NCI-H1436 treated with DMSO at 0.1 percent for 48 hours (cell line): ENCODE measurements around the gene JAZF1.
"Not testable (repeated sequence)": the region's sequence is repeated elsewhere in the genome, so short reads cannot be mapped to it uniquely, and the experiment has no call there.

Source experiments
- DNase-seq: peaks from one replicate; lab custom pipeline; 2025; lab: John Stamatoyannopoulos, UW

Gene JAZF1

DNA sequence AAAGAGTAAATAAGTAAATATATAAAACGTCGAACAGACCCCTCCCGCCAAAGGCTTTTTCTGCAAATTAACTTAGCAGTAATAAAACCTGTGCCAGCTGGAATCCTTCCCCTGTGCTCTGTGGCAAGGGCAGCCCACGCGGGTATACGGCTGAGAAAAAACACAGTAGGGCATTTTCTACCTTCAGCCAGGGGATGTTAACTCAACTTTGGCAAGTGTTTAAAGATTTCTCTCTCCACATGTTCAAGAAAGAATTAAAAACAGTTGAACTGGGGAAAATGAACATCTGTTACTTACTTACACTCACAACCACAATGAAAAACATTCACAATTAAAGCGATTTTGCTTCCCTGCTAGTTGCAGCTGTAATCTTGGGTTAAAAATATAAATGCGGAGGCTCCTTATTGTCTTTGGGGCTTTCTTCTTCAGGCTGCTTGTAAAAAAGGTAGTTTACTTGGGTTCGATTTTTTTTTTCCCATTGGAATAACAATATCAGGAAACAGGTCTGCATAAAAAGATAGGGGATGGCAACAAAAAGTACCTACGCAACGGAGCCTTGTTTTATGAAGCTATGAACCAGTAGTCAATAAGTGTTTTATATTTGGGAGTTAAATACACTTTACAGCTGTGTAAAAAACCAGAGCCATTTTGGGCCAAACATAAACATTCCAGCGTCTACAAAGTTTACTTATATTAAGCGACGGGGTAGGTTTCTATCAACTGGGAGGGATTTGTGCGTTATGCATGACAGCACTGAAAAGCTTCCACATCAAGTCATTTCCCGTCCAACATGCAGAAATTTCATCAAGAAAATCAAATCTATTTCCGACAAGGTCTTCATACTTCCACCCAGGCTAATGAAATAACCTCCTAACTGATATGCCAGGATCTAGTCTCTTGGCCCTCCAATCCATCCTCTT lies 308.0 kb downstream of the JAZF1 start:
- no peak for DNase-seq

GRCh38 chr7:27871866-27872265 lies 308.7 kb downstream of the JAZF1 start:
- DNase-seq = no peak

DNA sequence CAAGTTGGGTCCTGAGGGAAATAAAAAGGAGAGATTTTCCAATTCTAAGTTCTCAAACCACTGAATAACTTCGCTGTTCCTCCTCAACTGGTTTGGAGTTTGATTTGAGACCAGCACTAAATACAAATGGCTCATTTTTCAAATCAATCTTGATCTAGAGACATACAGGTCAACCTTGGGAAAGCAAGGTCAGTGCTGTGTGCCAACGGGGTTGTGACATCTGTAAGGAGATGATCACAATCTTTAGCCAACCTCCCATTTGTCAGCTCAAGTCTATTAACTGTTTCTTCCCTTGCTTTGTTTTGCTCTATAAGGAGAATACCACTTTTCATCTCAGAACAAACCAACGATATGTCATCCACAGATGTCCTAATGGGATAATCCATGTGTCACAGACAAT lies 309.5 kb downstream of the JAZF1 start:
- no peak for DNase-seq

- no peak for DNase-seq
These were observed 310.0 kb downstream of the JAZF1 start for GRCh38 chr7:27870595-27870994.

- no peak for DNase-seq
These were observed 311.5 kb downstream of the JAZF1 start for GRCh38 chr7:27869056-27869455.

GRCh38 chr7:27868131-27868550 lies 312.5 kb downstream of the JAZF1 start:
- no peak for DNase-seq

- DNase-seq = no peak
These were observed 313.5 kb downstream of the JAZF1 start for GRCh38 chr7:27866828-27867672.

DNA sequence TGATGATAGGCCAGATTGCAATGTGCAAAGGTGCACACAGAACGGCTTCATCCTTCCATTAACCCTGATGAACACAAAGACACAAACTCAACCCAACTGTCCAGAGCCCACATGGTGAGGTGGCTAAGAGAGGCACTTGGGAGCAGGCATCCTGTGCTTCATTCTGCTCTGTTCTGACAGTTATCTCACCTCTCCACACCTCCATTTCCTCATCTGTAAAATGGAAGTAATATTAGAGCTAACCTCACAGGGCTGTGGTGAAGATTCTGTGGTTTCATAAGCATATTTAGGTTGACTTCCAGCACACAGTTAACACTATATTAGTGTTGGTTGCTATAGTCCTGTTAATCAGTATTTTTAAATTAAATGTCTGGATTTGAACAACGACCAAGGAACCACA lies 314.3 kb downstream of the JAZF1 start:
- no peak for DNase-seq

GRCh38 chr7:27863880-27864279 lies 316.7 kb downstream of the JAZF1 start:
- no peak for DNase-seq

GRCh38 chr7:27861747-27862146 lies 318.8 kb downstream of the JAZF1 start:
- DNase-seq = no peak

DNA sequence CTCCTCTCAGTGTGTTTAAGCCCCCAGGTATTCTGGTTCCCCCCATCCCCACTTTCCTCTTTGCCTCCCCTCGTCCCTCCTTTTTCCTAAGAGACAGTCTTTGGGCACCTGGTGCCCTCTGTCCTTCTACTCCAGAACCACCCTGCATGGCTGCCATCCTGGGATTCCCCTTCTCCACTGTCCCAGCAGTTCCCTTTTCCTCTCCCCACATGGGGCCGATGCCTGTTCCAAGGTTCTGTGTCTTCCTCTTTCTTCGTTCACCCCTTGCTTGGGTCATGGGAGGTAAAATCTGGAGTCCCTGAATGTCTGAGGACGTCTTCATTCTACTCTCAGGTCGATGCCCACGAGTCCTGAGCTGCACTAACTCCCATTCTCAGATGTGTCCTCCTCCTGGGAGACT lies 319.8 kb downstream of the JAZF1 start:
- no peak for DNase-seq

- not testable (repeated sequence) for DNase-seq
These were observed 323.7 kb downstream of the JAZF1 start for GRCh38 chr7:27856703-27857485.

DNA sequence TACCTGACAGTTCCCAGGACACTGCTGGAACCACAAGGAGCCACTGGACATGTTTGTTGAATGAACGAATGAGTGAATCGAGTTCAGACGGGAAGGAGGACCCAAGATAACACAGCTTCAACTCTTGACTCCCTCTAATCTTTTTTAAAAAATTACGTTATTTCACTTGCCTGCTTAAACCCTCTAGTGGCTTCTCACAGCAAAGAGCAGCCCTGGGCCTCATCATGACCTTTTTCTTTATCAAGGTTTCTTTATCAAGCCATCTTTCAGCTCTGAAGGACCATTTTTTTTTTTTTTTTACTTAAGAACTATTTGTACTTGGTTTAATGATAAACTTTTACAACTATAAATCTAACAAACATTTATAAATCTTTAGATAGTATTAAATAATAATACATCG lies 330.1 kb downstream of the JAZF1 start:
- DNase-seq = no peak

GRCh38 chr7:27846388-27846787 lies 334.2 kb downstream of the JAZF1 start:
- DNase-seq = no peak

GRCh38 chr7:27843584-27844305 lies 336.9 kb downstream of the JAZF1 start:
- no peak for DNase-seq

DNA sequence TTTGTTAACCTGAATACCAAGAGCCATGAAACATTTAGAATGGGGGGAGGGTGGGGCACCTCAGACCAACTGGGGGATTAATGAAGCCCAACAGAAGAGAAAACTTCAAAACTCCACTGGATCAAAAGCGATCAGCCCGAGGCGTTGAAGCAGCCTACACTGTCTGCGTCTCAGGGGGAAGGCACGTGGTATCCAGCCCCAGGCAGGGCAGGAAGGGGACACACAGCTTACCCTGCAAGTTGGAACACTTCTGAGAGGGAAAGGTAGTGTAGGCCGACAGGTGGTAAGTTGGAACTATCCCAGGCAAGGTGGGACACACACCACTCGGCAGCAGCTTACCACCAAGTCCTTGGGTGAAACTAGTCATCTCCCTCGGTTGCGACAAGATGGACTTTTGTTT lies 337.7 kb downstream of the JAZF1 start:
- DNase-seq = no peak

DNA sequence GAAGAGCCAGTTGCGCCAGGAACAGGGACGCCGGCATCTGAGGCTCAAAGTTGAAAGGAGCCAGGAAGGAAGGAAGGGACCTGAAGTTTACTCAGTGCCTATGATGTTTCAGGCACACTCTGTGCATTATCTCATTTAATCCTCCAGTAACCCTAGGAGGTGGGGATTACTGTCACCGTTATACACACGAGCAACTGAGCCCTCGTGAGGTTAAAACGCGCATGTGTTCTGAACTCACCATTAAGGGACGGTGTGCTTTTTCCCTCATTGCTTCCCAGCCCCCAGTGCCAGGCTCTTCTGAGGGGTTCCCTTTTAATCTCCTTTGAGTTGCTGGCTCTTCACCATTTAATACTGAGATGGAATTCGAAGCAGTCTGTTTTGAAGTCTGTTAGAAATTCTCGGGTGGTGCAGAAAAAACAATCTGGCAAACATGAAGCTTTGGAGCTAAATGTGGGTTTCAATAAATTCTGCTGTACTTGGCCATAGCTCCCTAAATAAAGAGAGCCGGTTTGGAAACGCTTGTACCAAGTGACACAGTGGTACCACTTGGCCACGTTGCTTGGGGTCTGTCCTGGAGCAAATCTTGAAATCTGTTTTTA lies 338.4 kb downstream of the JAZF1 start:
- no peak for DNase-seq

DNA sequence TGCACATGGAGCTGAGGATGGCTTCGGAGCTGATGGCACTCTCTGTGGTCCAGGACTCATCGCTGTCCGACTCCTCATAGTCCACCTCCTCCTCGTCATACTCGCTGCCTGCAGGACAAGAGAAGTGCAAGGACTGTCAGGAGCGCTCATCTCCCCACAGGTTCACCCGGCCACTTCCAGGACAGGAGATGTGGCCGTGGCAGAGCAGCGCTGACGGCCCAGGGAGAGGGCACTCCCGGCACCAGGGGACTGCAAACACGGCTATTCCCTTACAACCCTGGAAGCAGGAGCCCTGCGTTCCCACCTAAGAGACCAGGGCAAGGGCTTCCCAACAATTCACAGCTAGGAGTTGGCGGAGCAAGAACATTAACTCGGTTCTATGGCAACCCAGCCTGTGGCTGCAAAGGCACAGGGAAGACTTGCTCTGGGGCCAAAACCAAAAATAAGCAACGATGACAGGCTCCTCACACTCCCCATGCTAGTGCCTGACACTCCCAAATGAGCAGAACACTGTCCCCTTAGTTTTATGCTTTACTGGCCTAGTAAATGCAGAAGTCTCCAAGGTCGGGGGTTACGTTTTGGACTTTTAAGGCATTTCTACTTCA lies 339.7 kb downstream of the JAZF1 start:
- DNase-seq = no peak

DNA sequence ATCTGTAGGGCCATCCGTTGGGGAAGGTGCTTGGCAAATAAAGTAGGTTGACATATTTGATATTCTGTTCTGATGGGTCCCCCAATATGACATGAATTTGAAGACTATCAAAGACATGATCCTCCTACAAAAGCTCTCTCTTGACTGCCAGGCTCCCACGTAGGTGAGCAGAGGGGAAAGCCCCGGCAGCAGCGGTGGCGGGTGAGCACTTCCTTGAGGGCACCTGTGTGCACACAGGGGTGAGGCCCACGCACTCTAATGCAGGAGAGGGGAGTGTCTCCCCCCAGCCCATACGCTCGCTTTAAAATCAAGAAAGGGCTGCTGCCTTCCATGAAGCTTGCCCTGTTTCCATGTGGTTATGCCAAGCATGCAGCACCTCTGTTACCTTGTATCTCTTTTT lies 340.3 kb downstream of the JAZF1 start:
- DNase-seq = no peak

- no peak for DNase-seq
These were observed 341.5 kb downstream of the JAZF1 start for GRCh38 chr7:27839099-27839498.

DNA sequence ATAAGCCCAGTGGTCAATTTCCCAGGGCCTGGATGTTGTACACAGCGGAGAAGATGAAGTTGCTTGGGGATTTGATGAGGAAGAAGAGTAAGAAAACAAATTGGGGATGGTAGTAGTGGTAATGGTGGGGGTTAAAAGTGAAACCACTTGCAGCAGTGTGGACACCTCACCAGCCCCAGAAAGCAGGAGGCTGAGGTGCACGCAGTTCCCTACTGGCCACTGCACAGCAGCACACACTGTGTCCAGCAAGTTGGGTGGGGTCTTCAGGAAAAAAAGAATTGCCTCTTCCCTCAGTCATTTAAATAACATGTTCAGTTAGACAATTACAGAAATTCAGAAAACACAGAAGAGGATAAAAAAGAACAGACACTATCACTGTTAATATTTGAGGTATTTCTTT lies 344.1 kb downstream of the JAZF1 start:
- DNase-seq = no peak
